ENCODE measurements around the gene SWAP70.
A peak's percentile ranks its signal among the peaks of the same experiment; 100 is the strongest.

SWAP70 gene

GRCh38 chr11:9750551-9750950 lies 86.7 kb downstream of the SWAP70 start:
- Histone ChIP-seq H2BK120ac (ENCODE audit: low read depth, low read length) (no peak overlapping the region), H2AFZ (ENCODE audit: low read depth, low read length) (no peak overlapping the region), H3K4me2 (ENCODE audit: low read length, poor library complexity, severe bottlenecking) (no peak overlapping the region), H4K8ac (ENCODE audit: low read length) (peak overlapping the region; percentile 48), H3K79me1 (replicated peaks; ENCODE audit: low read length, poor library complexity, severe bottlenecking) (peaks cover 18% of the 10 kb centered on the region), H3K23ac (ENCODE audit: low read length in 2 of 2) (no peak overlapping the region), H3K14ac (ENCODE audit: low read length in 2 of 2) (no peak overlapping the region), H3K27me3 (ENCODE audit: control insufficient read depth in 1 of 2, insufficient read depth in 1 of 2, low read length in 2 of 2) (no peaks in the 10 kb centered on the region), H3K27ac (ENCODE audit: low read length, poor library complexity, severe bottlenecking) (no peak overlapping the region), H3K18ac (ENCODE audit: low read depth in 1 of 2, low read length in 2 of 2) (no peak overlapping the region), H2BK12ac (ENCODE audit: low read length in 2 of 2) (no peak overlapping the region), H3K4me3 (ENCODE audit: insufficient read depth in 1 of 2, low read depth in 1 of 2, low read length in 2 of 2) (no peak overlapping the region), H4K91ac (ENCODE audit: low read length) (no peak overlapping the region), H3K9me3 (ENCODE audit: control insufficient read depth, low read length) (no peaks in the 10 kb centered on the region), H2BK15ac (ENCODE audit: low read depth, poor library complexity, severe bottlenecking) (no peak overlapping the region), H3K36me3 (ENCODE audit: control insufficient read depth in 1 of 2, insufficient read depth in 2 of 2, low read depth in 1 of 2, low read length in 2 of 2) (peaks cover 15 to 49% of the 10 kb centered on the region in 2 experiments), H3K4me1 (ENCODE audit: control insufficient read depth, insufficient read depth, low read depth, low read length) (peaks cover 18% of the 10 kb centered on the region), H3K9ac (ENCODE audit: low read length) (peak overlapping the region; percentile 4), H2AK5ac (ENCODE audit: low read length, severe bottlenecking) (peak overlapping the region; percentile 40), H3K4ac (ENCODE audit: low read depth in 1 of 2, low read length in 2 of 2) (no peak overlapping the region), H2BK5ac (ENCODE audit: low read depth, low read length, poor library complexity, severe bottlenecking) (no peak overlapping the region)
- 77% methylated on average over 4 of the region's 4 CpGs for WGBS
- DNase-seq, result no peak

- Histone ChIP-seq H2AK5ac (ENCODE audit: low read length, severe bottlenecking) (peak overlapping the region; percentile 31), H4K91ac (ENCODE audit: low read length) (no peak overlapping the region), H2BK5ac (ENCODE audit: low read depth, low read length, poor library complexity, severe bottlenecking) (no peak overlapping the region), H2BK15ac (ENCODE audit: low read depth, poor library complexity, severe bottlenecking) (no peak overlapping the region), H3K4me1 (ENCODE audit: control insufficient read depth, insufficient read depth, low read depth, low read length) (peaks cover 33% of the 10 kb centered on the region), H3K27me3 (ENCODE audit: control insufficient read depth in 1 of 2, insufficient read depth in 1 of 2, low read length in 2 of 2) (no peaks in the 10 kb centered on the region), H3K23ac (ENCODE audit: low read length in 2 of 2) (no peak overlapping the region), H4K8ac (ENCODE audit: low read length) (no peak overlapping the region), H3K4ac (ENCODE audit: low read depth in 1 of 2, low read length in 2 of 2) (no peak overlapping the region), H3K36me3 (ENCODE audit: control insufficient read depth in 1 of 2, insufficient read depth in 2 of 2, low read depth in 1 of 2, low read length in 2 of 2) (peaks cover 10 to 34% of the 10 kb centered on the region in 2 experiments), H3K4me3 (ENCODE audit: insufficient read depth in 1 of 2, low read depth in 1 of 2, low read length in 2 of 2) (no peak overlapping the region), H3K18ac (ENCODE audit: low read depth in 1 of 2, low read length in 2 of 2) (no peak overlapping the region), H3K27ac (ENCODE audit: low read length, poor library complexity, severe bottlenecking) (peak overlapping the region; percentile 5), H2AFZ (ENCODE audit: low read depth, low read length) (no peak overlapping the region), H3K9me3 (ENCODE audit: control insufficient read depth, low read length) (no peaks in the 10 kb centered on the region), H2BK12ac (ENCODE audit: low read length in 2 of 2) (peak overlapping the region in 1 of 2 experiments; percentile 9), H3K14ac (ENCODE audit: low read length in 2 of 2) (no peak overlapping the region), H3K79me1 (replicated peaks; ENCODE audit: low read length, poor library complexity, severe bottlenecking) (peaks cover 8% of the 10 kb centered on the region), H2BK120ac (ENCODE audit: low read depth, low read length) (no peak overlapping the region), H3K4me2 (ENCODE audit: low read length, poor library complexity, severe bottlenecking) (no peak overlapping the region), H3K9ac (ENCODE audit: low read length) (peak overlapping the region; percentile 70)
- 96% methylated on average over 3 of the region's 3 CpGs for WGBS
- peak; percentile 55 for DNase-seq
These were observed 88.2 kb downstream of the SWAP70 start for GRCh38 chr11:9752091-9752490.

DNA sequence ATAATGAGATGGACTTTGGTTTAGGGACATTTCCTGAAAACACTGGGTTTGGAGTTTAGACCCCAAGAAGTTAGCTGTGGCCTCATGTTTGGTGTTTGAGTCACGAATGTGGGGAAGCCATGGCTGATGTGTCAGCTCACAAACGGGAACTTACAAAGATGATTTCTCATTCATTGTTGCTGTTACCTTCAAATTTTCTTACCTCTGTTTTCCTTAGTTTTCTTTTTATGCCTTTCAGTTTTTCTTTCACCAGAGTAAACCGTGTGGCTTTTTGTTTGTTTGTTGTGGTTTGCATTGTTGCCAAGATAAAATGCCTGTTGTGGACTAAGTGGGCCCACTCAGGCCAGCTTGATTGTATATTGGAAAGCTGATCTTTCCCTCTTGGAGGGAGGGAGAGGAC lies 89.1 kb downstream of the SWAP70 start:
- Histone ChIP-seq H3K4me3 (ENCODE audit: insufficient read depth in 1 of 2, low read depth in 1 of 2, low read length in 2 of 2) (no peak overlapping the region), H3K9ac (ENCODE audit: low read length) (peak overlapping the region; percentile 70), H3K4ac (ENCODE audit: low read depth in 1 of 2, low read length in 2 of 2) (no peak overlapping the region), H2BK15ac (ENCODE audit: low read depth, poor library complexity, severe bottlenecking) (no peak overlapping the region), H2AFZ (ENCODE audit: low read depth, low read length) (no peak overlapping the region), H3K27ac (ENCODE audit: low read length, poor library complexity, severe bottlenecking) (peak overlapping the region; percentile 88), H3K4me1 (ENCODE audit: control insufficient read depth, insufficient read depth, low read depth, low read length) (peaks cover 33% of the 10 kb centered on the region), H3K27me3 (ENCODE audit: control insufficient read depth in 1 of 2, insufficient read depth in 1 of 2, low read length in 2 of 2) (no peaks in the 10 kb centered on the region), H3K4me2 (ENCODE audit: low read length, poor library complexity, severe bottlenecking) (no peak overlapping the region), H2BK5ac (ENCODE audit: low read depth, low read length, poor library complexity, severe bottlenecking) (no peak overlapping the region), H3K18ac (ENCODE audit: low read depth in 1 of 2, low read length in 2 of 2) (peak overlapping the region in 1 of 2 experiments; percentile 47), H2AK5ac (ENCODE audit: low read length, severe bottlenecking) (peak overlapping the region; percentile 87), H3K9me3 (ENCODE audit: control insufficient read depth, low read length) (no peaks in the 10 kb centered on the region), H3K79me1 (replicated peaks; ENCODE audit: low read length, poor library complexity, severe bottlenecking) (peaks cover 4% of the 10 kb centered on the region), H4K8ac (ENCODE audit: low read length) (no peak overlapping the region), H3K23ac (ENCODE audit: low read length in 2 of 2) (no peak overlapping the region), H3K36me3 (ENCODE audit: control insufficient read depth in 1 of 2, insufficient read depth in 2 of 2, low read depth in 1 of 2, low read length in 2 of 2) (peaks cover 10 to 31% of the 10 kb centered on the region in 2 experiments), H2BK120ac (ENCODE audit: low read depth, low read length) (no peak overlapping the region), H3K14ac (ENCODE audit: low read length in 2 of 2) (no peak overlapping the region), H4K91ac (ENCODE audit: low read length) (no peak overlapping the region), H2BK12ac (ENCODE audit: low read length in 2 of 2) (no peak overlapping the region)
- 5% methylated on average over 3 of the region's 3 CpGs for WGBS
- DNase-seq, result peak; percentile 73

- H2BK12ac ChIP-seq (ENCODE audit: low read length in 2 of 2), result peak overlapping the region in 1 of 2 experiments; percentile 49
- peaks cover 10 to 26% of the 10 kb centered on the region in 2 experiments for H3K36me3 ChIP-seq (ENCODE audit: control insufficient read depth in 1 of 2, insufficient read depth in 2 of 2, low read depth in 1 of 2, low read length in 2 of 2)
- peak overlapping the region; percentile 70 for H3K9ac ChIP-seq (ENCODE audit: low read length)
- H3K18ac ChIP-seq (ENCODE audit: low read depth in 1 of 2, low read length in 2 of 2), result peak overlapping the region in 1 of 2 experiments; percentile 88
- H3K27me3 ChIP-seq (ENCODE audit: control insufficient read depth in 1 of 2, insufficient read depth in 1 of 2, low read length in 2 of 2), result no peaks in the 10 kb centered on the region
- no peak for DNase-seq
- H2BK120ac ChIP-seq (ENCODE audit: low read depth, low read length), result peak overlapping the region; percentile 8
- peak overlapping the region; percentile 97 for H2AK5ac ChIP-seq (ENCODE audit: low read length, severe bottlenecking)
- peak overlapping the region; percentile 8 for H2BK5ac ChIP-seq (ENCODE audit: low read depth, low read length, poor library complexity, severe bottlenecking)
- no peak overlapping the region for H3K4me2 ChIP-seq (ENCODE audit: low read length, poor library complexity, severe bottlenecking)
- no peaks in the 10 kb centered on the region for H3K9me3 ChIP-seq (ENCODE audit: control insufficient read depth, low read length)
- no peak overlapping the region for H3K14ac ChIP-seq (ENCODE audit: low read length in 2 of 2)
- H3K23ac ChIP-seq (ENCODE audit: low read length in 2 of 2), result peak overlapping the region in 1 of 2 experiments; percentile 28
- peaks cover 38% of the 10 kb centered on the region for H3K4me1 ChIP-seq (ENCODE audit: control insufficient read depth, insufficient read depth, low read depth, low read length)
- H4K91ac ChIP-seq (ENCODE audit: low read length), result no peak overlapping the region
- no peak overlapping the region for H2AFZ ChIP-seq (ENCODE audit: low read depth, low read length)
- H3K4me3 ChIP-seq (ENCODE audit: insufficient read depth in 1 of 2, low read depth in 1 of 2, low read length in 2 of 2), result peak overlapping the region in 1 of 2 experiments; percentile 19
- H2BK15ac ChIP-seq (ENCODE audit: low read depth, poor library complexity, severe bottlenecking), result no peak overlapping the region
- H3K4ac ChIP-seq (ENCODE audit: low read depth in 1 of 2, low read length in 2 of 2), result peak overlapping the region; percentile 51 to 87
- H3K27ac ChIP-seq (ENCODE audit: low read length, poor library complexity, severe bottlenecking), result peak overlapping the region; percentile 69
- 92% methylated on average over 2 of the region's 3 CpGs for WGBS
- H3K79me1 ChIP-seq (replicated peaks; ENCODE audit: low read length, poor library complexity, severe bottlenecking), result peaks cover 4% of the 10 kb centered on the region
- peak overlapping the region; percentile 72 for H4K8ac ChIP-seq (ENCODE audit: low read length)
These were observed 90.2 kb downstream of the SWAP70 start for GRCh38 chr11:9754010-9754471.

Measured in mesenchymal stem cell (in vitro differentiated cells and primary cell).